NCI-H82 treated with DMSO at 0.1 percent for 48 hours (cell line): ENCODE data around the gene KCNF1.

Experiments used
- DNase-seq: peaks from one replicate; lab custom pipeline; 2025; ENCODE audit not compliant: unreplicated experiment; lab: John Stamatoyannopoulos, UW

The KCNF1 gene

GRCh38 chr2:10879624-10880585, 31.8 kb upstream of the KCNF1 start:
- no peak for DNase-seq

GRCh38 chr2:10880586-10881321, 31.0 kb upstream of the KCNF1 start:
- no peak for DNase-seq

GRCh38 chr2:10882568-10882967, 29.2 kb upstream of the KCNF1 start:
- DNase-seq = peak; percentile 64

GRCh38 chr2:10883066-10883465, 28.7 kb upstream of the KCNF1 start:
- no peak for DNase-seq

GRCh38 chr2:10883801-10884478, 27.8 kb upstream of the KCNF1 start:
- DNase-seq = peak; percentile 24

GRCh38 chr2:10884574-10884975, 27.2 kb upstream of the KCNF1 start:
- no peak for DNase-seq

GRCh38 chr2:10885094-10885860, 26.5 kb upstream of the KCNF1 start:
- peak; percentile 84 for DNase-seq

GRCh38 chr2:10887476-10887875, 24.3 kb upstream of the KCNF1 start:
- peak; percentile 65 for DNase-seq

GRCh38 chr2:10889651-10890215, 22.0 kb upstream of the KCNF1 start:
- peak; percentile 74 for DNase-seq

GRCh38 chr2:10890706-10891270, 20.9 kb upstream of the KCNF1 start:
- no peak for DNase-seq

- DNase-seq = no peak
These were observed 20.3 kb upstream of the KCNF1 start for GRCh38 chr2:10891390-10891789.

- no peak for DNase-seq
These were observed 19.9 kb upstream of the KCNF1 start for GRCh38 chr2:10891848-10892247.

- DNase-seq = no peak
These were observed 19.4 kb upstream of the KCNF1 start for GRCh38 chr2:10892316-10892715.

GRCh38 chr2:10892796-10893350, 18.9 kb upstream of the KCNF1 start:
- DNase-seq = no peak

GRCh38 chr2:10894264-10894935, 17.3 kb upstream of the KCNF1 start:
- no peak for DNase-seq

- DNase-seq = no peak
These were observed 16.5 kb upstream of the KCNF1 start for GRCh38 chr2:10895231-10895630.

- DNase-seq = no peak
These were observed 13.8 kb upstream of the KCNF1 start for GRCh38 chr2:10897956-10898355.

GRCh38 chr2:10900216-10901109, 11.3 kb upstream of the KCNF1 start:
- peak; percentile 99 for DNase-seq
